AG04449 (cell line): Measurements from ENCODE around the gene SCT.

ENCODE experiments used
- CTCF ChIA-PET: fragments of 350-600 bp; formaldehyde crosslinking; extraction: SDS; loops from one replicate; lab custom pipeline; 2021; ENCODE audit warnings: antibody characterized with exemption; lab: Yijun Ruan, JAX
- POLR2A ChIA-PET: fragments of 400-600, 350-600 bp; formaldehyde crosslinking; extraction: SDS; loops from one replicate; lab custom pipeline; 2020; ENCODE audit warnings: antibody characterized with exemption, inconsistent platforms; lab: Yijun Ruan, JAX
- DNase-seq: peaks from one replicate; pipeline ENCODE4 v3.0.0-alpha.2; 2010; ENCODE audit warnings: low read depth, low spot score
- H3K4me3 ChIP-seq: 2 replicates; pipeline ENCODE4 v1.5.1; 2011; ENCODE audit warnings: low read depth, mild to moderate bottlenecking, control low read depth, low read length
- CTCF ChIP-seq: IDR thresholded peaks from one replicate; pipeline ENCODE4 v1.5.1; 2011; ENCODE audit warnings: mild to moderate bottlenecking, moderate library complexity, low read length, control low read depth, inconsistent platforms; ENCODE audit not compliant: insufficient read depth; ENCODE audit errors: missing control alignments

Gene SCT

GRCh38 chr11:620201-620600 is 6.8 kb downstream of the SCT start:
- no peak for DNase-seq
- ChIA-PET CTCF (no interaction called here), POLR2A (no interaction called here)
- TF ChIP-seq CTCF = no peak
- no peak overlapping the region for H3K4me3 ChIP-seq

- no peak overlapping the region for H3K4me3 ChIP-seq
- POLR2A ChIA-PET = no interaction called here
- no peak for DNase-seq
- no peak for TF ChIP-seq CTCF
- CTCF ChIA-PET = no interaction called here
Observed at GRCh38 chr11:619628-620050, 7.3 kb downstream of the SCT start.

- no peak for DNase-seq
- ChIA-PET CTCF (no interaction called here), POLR2A (no interaction called here)
- H3K4me3 ChIP-seq = no peak overlapping the region
- no peak for TF ChIP-seq CTCF
Observed at GRCh38 chr11:618856-619627, 7.9 kb downstream of the SCT start.

GRCh38 chr11:617912-618682 is 8.9 kb downstream of the SCT start:
- TF ChIP-seq CTCF = no peak
- no peak overlapping the region for H3K4me3 ChIP-seq
- no peak for DNase-seq
- ChIA-PET CTCF (no interaction called here), POLR2A (no interaction called here)

GRCh38 chr11:617199-617911 is 9.6 kb downstream of the SCT start:
- H3K4me3 ChIP-seq = no peak overlapping the region
- ChIA-PET CTCF (no interaction called here), POLR2A (no interaction called here)
- TF ChIP-seq CTCF = no peak
- DNase-seq = no peak
